Aorta (tissue), 5 donors: Measurements from ENCODE around the gene NKAIN2. TPM values are rescaled to one million over a fixed set of nuclear protein-coding genes. Genes with fewer than 3 reads are reported as not detected.
"Not testable (repeated sequence)": the region's sequence is repeated elsewhere in the genome, so short reads cannot be mapped to it uniquely, and the experiment has no call there.

Experiments
- ATAC-seq: fragments of 200-7000 bp; cut with Tn5 transposase; one replicate; pipeline ENCODE4 v1.9.1; 2022; ENCODE audit warnings: moderate library complexity; ENCODE audit not compliant: low FRiP score
- DNase-seq, 2 donors: peaks; one replicate each; pipeline ENCODE4 v3.0.0-alpha.2; 2020
- H3K27ac ChIP-seq, 2 donors: one replicate each; pipeline ENCODE4 v1.5.1; 2013; ENCODE audit warnings: low read length in 2 of 2, mild to moderate bottlenecking in 2 of 2, moderate library complexity in 2 of 2, control low read depth in 1 of 2, inconsistent platforms in 1 of 2, low read depth in 1 of 2
- H3K27me3 ChIP-seq, 2 donors: one replicate each; pipeline ENCODE4 v1.6.1; 2013; ENCODE audit warnings: control low read depth in 1 of 2, low read length in 1 of 2, mild to moderate bottlenecking in 1 of 2, moderate library complexity in 1 of 2; ENCODE audit not compliant: insufficient read depth in 2 of 2, control insufficient read depth in 1 of 2
- H3K36me3 ChIP-seq, 2 donors: one replicate each; pipeline ENCODE4 v1.6.1; 2013; ENCODE audit warnings: control low read depth in 1 of 2, low read length in 1 of 2, mild to moderate bottlenecking in 1 of 2; ENCODE audit not compliant: insufficient read depth in 2 of 2, control insufficient read depth in 1 of 2
- H3K4me1 ChIP-seq, 2 donors: one replicate each; pipeline ENCODE4 v1.6.1; 2013; ENCODE audit warnings: low read length in 2 of 2, control low read depth in 1 of 2, mild to moderate bottlenecking in 1 of 2, moderate library complexity in 1 of 2; ENCODE audit not compliant: insufficient read depth in 2 of 2, control insufficient read depth in 1 of 2
- H3K4me3 ChIP-seq, 2 donors: one replicate each; pipeline ENCODE4 v1.5.1; 2013; ENCODE audit warnings: low read length in 2 of 2, control low read depth in 1 of 2, mild to moderate bottlenecking in 1 of 2
- H3K9me3 ChIP-seq: one replicate; pipeline ENCODE4 v1.6.1; 2013; ENCODE audit warnings: mild to moderate bottlenecking, low read length; ENCODE audit not compliant: control insufficient read depth
- WGBS, 2 donors: extraction: QIAGEN DNeasy Blood & Tissue Kit; methylation state at CpG; one replicate each; pipeline ENCODE4 v1.1.7; 2013; 5-methylcytosine and 5-hydroxymethylcytosine counted together
- intact Hi-C, 2 donors: fragments of 100-400 bp; cut with DNase I; formaldehyde crosslinking; loops; one replicate each; pipeline versions ENCODE4 v1.14.2 to v1.15.0; 2022
- polyA plus RNA-seq, 2 donors: library from polyadenylated mRNA; stranded (reverse); fragments of 200-250 nt; gene quantifications; one replicate each; pipeline ENCODE4 v1.2.3, GENCODE V29; 2013
- total RNA-seq, 2 donors: library from RNA; stranded (reverse); fragmentation: NEBNext Ultra II Directional; extraction: Animal tissue kit (Norgen Biotek cat#: 25700); gene quantifications; one replicate each; pipeline ENCODE4 v1.2.1, GENCODE V29; 2021
- donor health status: healthy with polysubstance abuse.
- donor health status: Bipolar disorder and iron deficiency.
- donor health status: DM: no; HTN: no; CAD: no.
- donor health status: DM: no; HTN: no; CAD: no.
- donor health status: DM: yes; HTN: yes; CAD: no.

Gene NKAIN2
- total and polyA plus RNA-seq, 4 donors: 1.4 to 1.9 TPM; not detected in 2

DNA sequence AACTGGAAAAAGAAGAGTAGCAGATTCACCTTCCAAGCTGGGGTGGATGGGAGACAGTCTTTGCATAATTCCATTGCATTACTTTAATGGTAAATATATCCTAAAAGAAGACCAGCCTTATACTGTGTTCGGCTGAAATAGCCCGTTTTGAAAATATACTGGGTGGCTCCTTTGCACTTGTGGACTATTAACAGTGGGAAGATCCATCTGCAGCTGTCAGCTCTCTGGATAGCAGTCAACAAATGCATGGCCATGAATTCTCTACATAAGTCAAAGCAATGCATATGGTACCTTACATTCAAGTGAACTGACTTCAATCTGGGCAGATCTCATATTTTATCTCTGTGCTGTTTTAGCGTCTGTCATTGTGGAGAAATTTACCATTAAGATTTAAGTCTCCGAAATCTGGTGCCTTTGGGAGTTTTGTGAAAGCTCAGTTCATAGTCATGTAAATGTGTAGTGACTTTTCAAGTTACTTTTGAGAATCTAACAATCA lies 758.0 kb downstream of the NKAIN2 start:
- H3K4me1 ChIP-seq: no peaks in the 10 kb centered on the region
- intact Hi-C loops: no loop called here
- H3K27me3 ChIP-seq: no peaks in the 10 kb centered on the region
- 49 to 54% methylated on average over 4 of the region's 4 CpGs for WGBS, 2 donors
- no peak overlapping the region for H3K4me3 ChIP-seq
- no peak for ATAC-seq
- H3K36me3 ChIP-seq: no peaks in the 10 kb centered on the region
- no peaks in the 10 kb centered on the region for H3K9me3 ChIP-seq
- DNase-seq: no peak
- no peak overlapping the region for H3K27ac ChIP-seq

DNA sequence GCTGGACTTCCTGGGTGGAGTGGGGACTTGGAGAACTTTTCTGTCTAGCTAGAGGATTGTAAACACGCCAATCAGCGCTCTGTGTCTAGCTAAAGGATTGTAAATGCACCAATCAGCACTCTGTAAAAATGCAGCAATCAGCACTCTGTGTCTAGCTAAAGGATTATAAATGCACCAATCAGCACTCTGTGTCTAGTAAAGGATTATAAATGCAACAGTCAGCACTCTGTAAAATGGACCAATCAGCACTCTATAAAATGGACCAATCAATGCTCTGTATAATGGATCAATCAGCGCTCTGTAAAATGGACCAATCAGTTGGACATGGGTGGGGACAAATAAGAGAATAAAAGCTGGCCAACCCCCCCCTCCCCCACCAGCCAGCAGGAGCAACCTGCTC lies 760.5 kb downstream of the NKAIN2 start:
- 96 to 97% methylated on average over 3 of the region's 3 CpGs for WGBS, 2 donors
- H3K4me1 ChIP-seq, H3K36me3 ChIP-seq, H3K4me3 ChIP-seq, intact Hi-C loops, ATAC-seq, H3K9me3 ChIP-seq, DNase-seq, H3K27ac ChIP-seq, H3K27me3 ChIP-seq: not testable (repeated sequence)

- ATAC-seq (no peak), DNase-seq (no peak)
- Histone ChIP-seq H3K27me3 (no peaks in the 10 kb centered on the region), H3K9me3 (no peaks in the 10 kb centered on the region), H3K36me3 (no peaks in the 10 kb centered on the region), H3K4me1 (no peaks in the 10 kb centered on the region), H3K27ac (no peak overlapping the region), H3K4me3 (no peak overlapping the region)
- intact Hi-C loops: no loop called here
- 68 to 70% methylated on average over 5 of the region's 5 CpGs for WGBS, 2 donors
These were observed 763.7 kb downstream of the NKAIN2 start for GRCh38 chr6:124567401-124567800.

GRCh38 chr6:124573953-124574352 lies 770.3 kb downstream of the NKAIN2 start:
- Histone ChIP-seq H3K27me3 (no peaks in the 10 kb centered on the region), H3K36me3 (no peaks in the 10 kb centered on the region), H3K9me3 (peaks cover 2% of the 10 kb centered on the region), H3K27ac (no peak overlapping the region), H3K4me1 (no peaks in the 10 kb centered on the region), H3K4me3 (no peak overlapping the region)
- WGBS, 2 donors: 76 to 80% methylated on average over 1 of the region's 1 CpG
- DNase-seq (no peak), ATAC-seq (no peak)
- intact Hi-C loops: no loop called here

GRCh38 chr6:124577734-124578281 lies 774.1 kb downstream of the NKAIN2 start:
- WGBS, 2 donors: 96 to 98% methylated on average over 2 of the region's 2 CpGs
- Histone ChIP-seq H3K4me3 (no peak overlapping the region), H3K27ac (no peak overlapping the region), H3K36me3 (no peaks in the 10 kb centered on the region), H3K27me3 (no peaks in the 10 kb centered on the region), H3K4me1 (no peaks in the 10 kb centered on the region), H3K9me3 (peaks cover 2% of the 10 kb centered on the region)
- ATAC-seq: no peak
- intact Hi-C loops: no loop called here
- DNase-seq: no peak

DNA sequence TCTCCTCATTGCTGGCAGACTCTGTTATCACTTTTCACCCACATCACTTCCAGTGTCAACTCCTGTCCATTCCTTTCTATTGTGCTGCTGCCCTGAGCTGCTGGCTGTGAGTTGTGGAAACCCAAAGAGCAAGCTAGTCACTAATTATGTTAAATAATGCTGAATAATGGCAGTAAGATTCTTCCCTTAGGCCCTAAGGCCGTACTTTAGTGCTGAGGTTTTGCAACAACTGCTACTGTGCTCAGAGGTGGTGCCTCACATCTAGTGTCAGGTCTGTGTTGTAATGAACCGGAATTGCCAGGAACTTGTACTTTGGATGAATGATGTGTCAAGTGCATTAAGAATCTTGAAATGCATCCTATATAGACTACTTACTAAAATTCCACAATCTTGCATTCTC lies 786.3 kb downstream of the NKAIN2 start:
- Histone ChIP-seq H3K4me3 (no peak overlapping the region), H3K4me1 (no peaks in the 10 kb centered on the region), H3K9me3 (no peaks in the 10 kb centered on the region), H3K36me3 (no peaks in the 10 kb centered on the region), H3K27ac (no peak overlapping the region), H3K27me3 (no peaks in the 10 kb centered on the region)
- WGBS, 2 donors: 45 to 47% methylated on average over 2 of the region's 2 CpGs
- ATAC-seq (no peak), DNase-seq (no peak)
- intact Hi-C loops: no loop called here

- Histone ChIP-seq H3K36me3 (no peaks in the 10 kb centered on the region), H3K9me3 (no peaks in the 10 kb centered on the region), H3K27ac (no peak overlapping the region), H3K4me1 (no peaks in the 10 kb centered on the region), H3K4me3 (no peak overlapping the region), H3K27me3 (no peaks in the 10 kb centered on the region)
- ATAC-seq (no peak), DNase-seq (no peak)
- intact Hi-C loops: no loop called here
- 40 to 45% methylated on average over 1 of the region's 1 CpG for WGBS, 2 donors
These were observed 796.0 kb downstream of the NKAIN2 start for GRCh38 chr6:124599656-124600055.

- no peaks in the 10 kb centered on the region for H3K9me3 ChIP-seq
- no peaks in the 10 kb centered on the region for H3K27me3 ChIP-seq
- ATAC-seq: no peak
- no peaks in the 10 kb centered on the region for H3K36me3 ChIP-seq
- WGBS, 2 donors: 58 to 63% methylated on average over 3 of the region's 3 CpGs
- intact Hi-C loops: no loop called here
- H3K4me3 ChIP-seq: no peak overlapping the region
- no peak overlapping the region for H3K27ac ChIP-seq
- DNase-seq: no peak
- no peaks in the 10 kb centered on the region for H3K4me1 ChIP-seq
These were observed 801.1 kb downstream of the NKAIN2 start for GRCh38 chr6:124604719-124605118.

GRCh38 chr6:124607119-124607627 lies 803.5 kb downstream of the NKAIN2 start:
- Histone ChIP-seq H3K36me3 (no peaks in the 10 kb centered on the region), H3K27me3 (no peaks in the 10 kb centered on the region), H3K27ac (no peak overlapping the region), H3K4me1 (no peaks in the 10 kb centered on the region), H3K4me3 (no peak overlapping the region), H3K9me3 (no peaks in the 10 kb centered on the region)
- ATAC-seq (no peak), DNase-seq (no peak)
- intact Hi-C loops: no loop called here
